RPMI7951 (cell line): ENCODE results near the gene TRMO. TPM values are rescaled to one million over a fixed set of nuclear protein-coding genes. Genes with fewer than 3 reads are reported as not detected.

Experiments used
- DNase-seq: peaks from one replicate; pipeline ENCODE4 v3.0.0-alpha.2; 2012; ENCODE audit warnings: low read depth
- total RNA-seq: library from RNA; depleted of rRNA; stranded (reverse); fragments of >200 nt; shearing (Covaris generic); gene quantifications from 2 replicates; pipeline ENCODE4 v1.2.3, GENCODE V29; 2014

TRMO gene
- total RNA-seq, 1 experiment from 2014 or later, result 16.9 TPM

DNA sequence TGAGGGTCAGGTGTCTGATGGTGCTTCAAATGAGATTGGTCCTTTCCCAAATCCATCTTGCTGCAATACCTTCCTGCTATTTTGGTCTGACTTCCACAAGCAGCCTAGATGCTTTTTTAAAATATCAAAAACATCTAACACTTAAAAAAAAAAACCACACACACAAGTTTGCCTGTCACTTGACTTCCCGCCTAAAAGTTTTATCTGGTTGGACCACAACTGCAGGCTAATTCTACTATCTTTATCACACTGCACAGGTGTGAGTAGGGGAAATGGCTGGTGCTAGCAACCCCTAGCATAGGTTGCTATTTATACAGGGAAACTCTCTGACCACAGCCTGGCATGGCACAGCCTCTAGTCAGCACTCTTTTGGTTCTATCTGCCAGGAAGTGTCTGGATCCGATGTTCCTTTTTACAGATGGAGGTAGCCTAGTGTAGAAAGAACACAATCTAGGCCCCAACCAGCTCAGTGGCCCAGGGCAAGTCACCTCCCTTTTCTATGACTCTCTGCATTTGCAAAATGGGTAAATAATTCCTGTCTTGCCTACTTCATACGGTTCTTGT, 15.9 kb upstream of the TRMO start, which contains the start of gene HEMGN:
TSS of gene HEMGN (minus strand) at position 92 of the 564 bp plus-strand sequence. CDS start at position 56, 36 bp downstream.
- DNase-seq, result no peak

DNA sequence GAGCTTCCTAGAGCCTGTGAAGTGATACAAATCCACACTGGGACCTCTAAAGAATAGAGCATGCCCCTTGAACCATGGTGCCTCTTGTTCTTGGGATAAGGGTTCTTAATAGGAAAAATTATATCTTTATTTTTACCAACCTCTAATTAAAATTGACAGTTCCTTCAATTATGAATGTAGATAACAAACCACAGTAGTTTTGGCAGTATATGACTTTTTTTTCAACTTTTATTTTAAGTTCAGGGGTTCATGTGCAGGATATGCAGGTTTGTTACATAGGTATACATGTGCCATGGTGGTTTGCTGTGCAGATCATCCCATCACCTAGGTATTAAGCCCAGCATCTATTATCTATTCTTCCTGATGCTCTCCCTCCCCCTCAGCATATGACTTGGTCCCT, 14.7 kb upstream of the TRMO start:
- DNase-seq, result no peak

DNA sequence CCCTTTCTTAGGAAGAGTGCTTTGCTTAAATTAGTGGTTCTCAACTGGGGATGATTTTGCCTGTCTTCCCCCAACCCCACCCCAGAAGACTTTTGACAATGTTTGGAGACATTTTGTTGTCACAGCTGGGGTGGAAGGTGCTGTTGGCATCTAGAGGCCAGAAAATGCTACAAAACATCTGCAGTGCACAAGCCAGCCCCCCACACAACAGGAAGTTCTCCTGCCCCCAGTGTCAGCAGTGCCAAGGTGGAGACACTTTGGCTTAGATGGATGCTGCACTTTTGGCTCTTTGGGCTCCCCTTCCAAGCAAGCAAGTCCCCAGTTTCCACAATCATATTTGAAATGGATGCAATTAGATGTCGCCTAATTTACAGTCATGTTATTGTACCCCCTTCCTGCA, 13.0 kb upstream of the TRMO start:
- no peak for DNase-seq

DNA sequence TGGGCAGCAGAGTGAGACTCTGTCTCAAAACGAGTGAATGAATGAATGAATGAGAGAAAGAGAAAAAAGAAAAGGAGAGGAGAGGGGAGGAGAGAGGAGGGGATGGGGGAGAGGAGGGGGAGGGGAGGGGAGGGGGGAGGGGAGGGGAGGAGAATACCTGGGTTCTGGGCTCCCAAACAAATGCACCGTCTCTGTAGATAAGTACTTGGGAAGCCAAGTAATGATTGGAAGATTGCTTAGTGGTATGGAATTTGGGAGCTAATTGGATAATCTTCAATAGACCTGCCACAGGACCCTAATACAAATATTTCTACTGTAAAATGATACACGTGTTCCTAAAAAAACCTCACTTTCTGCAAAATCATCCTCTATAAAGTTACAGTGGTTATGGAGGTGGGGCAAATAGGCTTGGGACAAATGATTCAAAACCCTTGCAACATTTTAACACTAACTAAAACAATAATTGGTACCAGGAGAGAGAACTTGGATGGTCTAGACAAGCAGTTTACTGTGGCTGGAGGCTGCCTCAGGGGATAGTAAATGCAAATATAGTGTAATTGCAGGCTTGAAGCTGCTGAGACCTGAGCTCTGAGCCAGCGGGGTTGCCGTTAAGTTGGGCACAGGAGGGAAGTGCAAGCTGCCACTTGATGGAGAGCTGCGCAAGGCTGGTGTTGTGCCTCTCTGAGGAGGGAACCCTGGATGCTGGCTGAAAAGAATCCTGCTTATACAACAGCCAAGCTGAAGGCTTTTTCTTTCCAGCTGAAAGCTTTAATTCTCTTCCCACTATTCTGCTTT, 12.2 kb upstream of the TRMO start:
- DNase-seq, result no peak

DNA sequence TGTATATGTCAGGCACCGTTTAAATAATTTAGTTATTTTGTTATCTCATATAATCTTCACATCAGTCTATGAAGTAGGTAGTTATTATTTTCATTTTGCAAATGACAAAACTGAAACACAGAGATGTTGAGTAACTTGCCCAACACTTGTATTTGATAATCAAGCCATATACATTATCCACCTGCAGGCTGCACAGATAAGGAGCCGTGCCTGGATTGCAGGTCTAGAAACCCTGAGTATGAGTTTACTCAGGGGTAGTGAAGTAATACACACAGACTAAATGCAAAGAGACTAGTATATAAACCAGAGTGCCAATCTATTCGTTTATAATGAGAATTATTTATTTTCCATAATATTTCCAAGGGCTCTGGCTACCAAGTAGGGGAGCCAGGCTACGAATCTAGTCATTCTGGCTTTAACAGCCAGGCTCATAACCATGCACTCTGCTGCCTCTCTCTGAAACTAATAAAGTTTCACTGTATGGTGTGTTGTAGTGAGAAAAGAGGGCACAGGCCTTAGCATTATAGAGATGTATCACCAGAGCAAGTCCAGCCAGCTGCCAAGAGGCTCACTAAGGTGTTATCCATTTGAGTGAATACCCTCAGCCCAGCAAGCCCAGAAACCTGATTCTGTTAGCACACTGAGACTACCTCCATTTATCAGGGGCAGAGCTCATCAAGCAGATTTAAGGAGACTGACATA, 11.1 kb upstream of the TRMO start:
- no peak for DNase-seq

DNA sequence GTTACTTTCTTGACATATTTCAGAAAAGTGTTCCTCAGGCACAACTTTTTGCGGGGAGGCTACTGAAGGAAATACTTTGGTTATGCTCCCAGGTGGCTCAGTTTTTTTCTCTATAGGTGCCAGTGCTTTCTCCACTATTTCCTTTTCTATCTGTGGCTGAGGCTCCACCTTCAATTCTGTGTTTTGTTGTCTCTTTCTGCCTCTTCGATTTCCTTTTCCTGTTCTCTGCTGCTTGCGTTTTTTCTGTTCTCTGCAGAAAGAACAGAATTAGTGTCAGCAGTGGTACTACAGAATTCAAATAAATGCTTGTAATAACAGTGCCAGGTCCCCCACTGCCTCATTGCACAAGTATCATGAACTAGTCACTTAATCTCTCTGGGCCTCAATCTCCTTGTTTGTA, 8.7 kb upstream of the TRMO start:
- no peak for DNase-seq

DNA sequence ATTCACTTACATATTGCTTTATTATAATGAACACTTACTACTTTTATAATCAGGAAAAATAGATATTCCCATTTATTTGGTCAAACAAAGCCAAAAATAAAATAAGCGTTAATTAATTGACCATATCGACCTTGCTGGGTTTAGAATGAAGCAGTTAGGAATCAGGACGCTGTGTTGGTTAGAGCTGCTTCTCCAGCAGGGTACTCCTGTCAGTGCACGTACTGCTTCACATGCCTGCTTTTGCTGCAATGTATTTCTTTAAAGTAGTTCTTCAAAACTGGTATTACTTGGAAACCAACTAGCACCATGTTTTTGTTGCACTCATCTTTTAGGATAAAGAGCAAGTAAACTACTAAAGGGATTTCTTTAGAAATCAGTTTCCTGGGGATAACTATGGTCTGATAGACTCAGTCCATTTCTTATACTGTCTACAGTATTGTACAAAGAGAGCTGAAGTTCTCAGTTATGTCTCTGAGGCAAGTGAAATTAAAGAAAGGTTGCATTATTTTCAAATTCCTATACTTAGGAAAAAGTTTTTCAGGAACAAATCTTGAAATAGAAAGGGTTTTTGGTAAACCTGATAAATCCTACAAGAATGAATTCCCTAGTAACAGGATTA, 6.8 kb upstream of the TRMO start:
- no peak for DNase-seq

DNA sequence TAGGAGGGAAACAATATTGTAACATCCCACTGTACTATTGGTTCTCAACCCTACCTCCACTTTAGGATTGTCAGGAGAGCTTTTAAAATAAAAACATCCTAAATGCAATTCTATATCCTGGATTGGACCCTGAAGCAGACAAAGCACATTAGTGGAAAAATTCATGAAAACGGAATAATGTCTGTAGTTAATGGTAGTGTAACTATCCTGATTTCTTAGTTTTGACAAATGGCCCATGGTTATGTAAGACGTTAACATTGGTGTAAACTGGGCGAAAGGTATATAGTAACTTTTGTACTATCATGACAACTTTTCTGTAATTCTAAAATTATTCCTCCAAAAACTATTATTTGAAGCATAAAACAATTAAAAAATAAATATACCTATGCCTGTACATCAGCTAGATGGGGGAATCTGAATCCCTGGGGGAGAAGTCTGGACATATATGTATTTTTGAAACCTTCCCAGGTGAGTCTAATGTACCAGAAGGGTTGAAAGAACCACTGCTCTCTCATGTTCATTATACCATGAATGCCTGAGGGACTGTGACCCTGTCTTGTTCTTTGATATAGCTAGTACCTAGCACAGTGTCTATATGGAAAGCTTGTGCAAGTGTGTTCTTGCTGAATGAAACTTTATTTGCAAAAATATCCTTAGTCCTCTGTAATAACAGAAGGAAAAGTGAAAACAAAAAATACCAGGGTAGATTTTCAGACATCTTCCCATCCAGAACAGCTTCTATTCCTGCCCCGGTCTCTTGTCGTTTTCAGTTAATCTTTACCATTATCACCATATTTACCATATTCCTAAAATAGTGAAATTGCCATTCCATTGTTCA, 3.4 kb upstream of the TRMO start:
- no peak for DNase-seq

DNA sequence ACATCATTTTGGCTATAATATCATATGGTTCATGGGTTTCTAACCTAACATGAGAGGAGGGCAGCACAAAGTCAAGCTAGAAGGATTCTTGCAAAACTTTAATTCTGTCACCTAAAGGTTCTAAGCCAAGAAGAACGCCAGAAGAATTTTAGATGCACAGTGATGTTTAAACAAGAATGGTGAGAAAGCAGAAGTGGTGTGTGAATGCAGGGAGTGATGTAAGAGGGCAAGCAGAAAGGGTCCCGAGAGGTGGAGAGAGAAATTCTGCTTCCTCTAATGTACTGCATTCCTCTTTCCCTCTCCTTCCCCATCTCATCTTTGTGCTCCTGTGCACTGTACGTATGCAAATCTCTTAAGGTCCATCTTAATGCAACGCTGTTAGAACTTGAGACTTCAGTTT, 2.1 kb upstream of the TRMO start:
- no peak for DNase-seq

DNA sequence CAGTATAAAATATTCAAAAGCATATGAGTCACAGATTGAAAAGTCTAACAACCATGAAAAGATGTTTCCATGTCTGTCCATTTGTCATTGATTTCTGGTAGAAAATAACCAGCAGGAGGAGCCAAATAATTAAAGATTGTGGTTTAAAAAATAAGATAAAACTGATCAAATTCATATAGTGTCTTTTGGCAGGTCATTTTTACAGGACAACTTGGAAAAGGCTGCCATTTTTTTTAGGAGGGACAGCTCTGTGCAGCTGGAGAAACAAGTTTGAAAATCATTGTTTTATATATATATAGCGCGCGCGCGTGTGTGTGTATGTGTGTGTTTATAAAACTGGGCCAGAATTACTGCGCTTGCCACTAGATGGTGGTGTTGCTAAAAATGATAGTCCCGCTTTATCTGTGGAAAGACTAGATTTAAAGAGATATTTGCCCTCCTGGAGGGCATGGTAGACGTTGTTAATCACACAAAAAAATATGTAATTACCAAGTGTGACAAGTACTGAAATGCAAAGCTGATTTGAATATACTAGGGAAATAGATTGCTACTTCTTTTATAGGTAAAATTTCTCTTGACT, 1.3 kb upstream of the TRMO start:
- DNase-seq, result peak; percentile 83

DNA sequence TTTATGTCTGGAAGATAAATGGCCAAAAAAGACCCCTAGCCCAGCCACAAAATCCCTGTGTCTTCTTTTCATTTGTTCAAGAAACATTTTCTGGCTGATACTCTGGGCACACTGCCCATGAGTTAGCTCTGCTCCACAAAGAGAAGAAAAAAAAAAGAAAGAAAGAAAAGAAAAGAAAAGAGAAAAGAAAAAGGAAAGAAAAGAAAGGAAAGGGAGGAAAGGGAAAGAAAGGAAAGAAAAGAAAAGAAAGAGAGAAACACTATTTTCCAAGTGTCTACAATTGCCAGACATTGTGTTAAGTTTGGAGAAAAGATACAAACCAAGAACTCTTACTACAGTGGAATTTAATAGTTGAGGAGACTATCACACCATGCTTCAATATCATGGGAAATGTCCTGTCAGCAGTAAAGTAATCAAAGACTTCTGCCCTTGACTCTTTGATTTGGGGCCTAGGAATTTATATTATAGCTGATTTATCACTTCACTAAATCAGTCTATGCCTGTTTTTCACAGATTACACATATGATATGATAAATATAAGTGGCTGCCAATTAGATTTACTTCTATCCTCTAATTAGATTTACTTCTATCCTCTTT, 3.0 kb downstream of the TRMO start:
- DNase-seq, result no peak

DNA sequence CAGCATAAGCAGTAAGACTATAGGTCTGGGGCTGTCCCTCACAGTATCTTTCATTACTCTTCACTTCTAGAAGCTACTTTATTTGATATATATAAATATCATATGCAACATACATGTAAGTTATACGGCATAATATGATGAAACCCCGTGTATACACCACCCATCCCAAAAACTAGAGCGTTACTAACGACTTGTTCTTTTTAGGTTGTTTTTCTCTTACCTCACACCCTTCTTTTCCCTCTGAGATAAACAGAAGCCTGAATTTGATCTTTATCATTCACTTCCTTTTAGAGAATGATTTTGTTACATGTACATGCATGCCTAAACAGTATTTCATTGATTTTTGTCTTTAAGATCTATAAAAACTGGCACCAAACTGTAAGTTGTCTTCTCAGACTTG, 3.7 kb downstream of the TRMO start:
- DNase-seq, result no peak

DNA sequence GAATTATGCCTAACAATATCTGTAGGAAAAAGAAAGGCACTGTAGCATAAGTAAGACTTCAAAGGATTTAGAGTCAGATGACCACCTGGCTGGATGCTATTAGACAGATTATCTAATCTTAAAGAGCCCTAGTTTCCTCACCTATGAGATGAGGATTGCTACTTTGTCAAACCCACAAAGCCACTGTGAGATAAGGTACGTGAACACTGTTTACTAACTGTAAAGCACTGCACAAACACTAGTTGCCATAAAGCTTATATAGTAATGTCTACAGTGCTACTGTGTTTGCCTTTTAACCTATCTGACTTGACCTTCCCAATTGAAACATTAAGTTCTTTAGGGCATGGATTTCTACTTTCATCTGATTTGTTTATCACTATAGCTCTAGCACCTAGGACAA, 10.3 kb downstream of the TRMO start:
- no peak for DNase-seq

DNA sequence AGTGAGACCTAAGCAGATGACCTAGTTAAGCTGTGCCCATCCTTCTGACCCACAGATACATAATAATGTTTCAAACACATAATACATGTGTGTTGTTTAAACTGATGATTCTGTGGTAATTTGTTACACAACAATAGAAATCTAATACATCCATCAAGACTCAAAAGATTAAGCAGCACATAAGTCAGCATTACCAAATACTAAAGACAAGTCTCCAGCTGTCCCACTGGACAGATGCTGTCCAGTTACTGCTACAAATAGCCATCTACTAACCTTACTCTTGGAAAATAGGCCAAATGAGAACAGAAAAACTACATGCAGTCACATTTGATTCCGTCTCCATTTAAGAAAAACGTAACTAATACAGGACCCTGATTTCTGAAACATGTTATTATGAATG, 10.8 kb downstream of the TRMO start:
- no peak for DNase-seq

DNA sequence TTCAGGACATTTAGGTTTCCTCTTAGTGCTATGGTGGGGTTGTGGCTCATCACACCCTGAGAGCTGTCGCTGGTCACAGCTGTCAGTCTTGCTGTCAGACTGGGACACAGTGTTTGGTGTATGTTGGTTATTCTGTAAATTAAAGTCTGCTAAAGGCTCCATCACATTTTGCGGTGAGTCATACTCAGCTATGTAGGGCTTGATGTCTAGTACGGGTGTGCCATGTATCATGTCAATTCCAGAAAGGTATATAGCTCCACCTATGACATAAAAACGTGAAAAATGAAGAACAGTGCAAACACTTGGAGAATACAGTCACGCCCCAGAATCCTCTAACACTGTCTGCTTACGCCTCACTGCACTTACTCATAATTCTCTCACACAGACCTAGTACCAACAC, 11.9 kb downstream of the TRMO start:
- DNase-seq, result no peak

DNA sequence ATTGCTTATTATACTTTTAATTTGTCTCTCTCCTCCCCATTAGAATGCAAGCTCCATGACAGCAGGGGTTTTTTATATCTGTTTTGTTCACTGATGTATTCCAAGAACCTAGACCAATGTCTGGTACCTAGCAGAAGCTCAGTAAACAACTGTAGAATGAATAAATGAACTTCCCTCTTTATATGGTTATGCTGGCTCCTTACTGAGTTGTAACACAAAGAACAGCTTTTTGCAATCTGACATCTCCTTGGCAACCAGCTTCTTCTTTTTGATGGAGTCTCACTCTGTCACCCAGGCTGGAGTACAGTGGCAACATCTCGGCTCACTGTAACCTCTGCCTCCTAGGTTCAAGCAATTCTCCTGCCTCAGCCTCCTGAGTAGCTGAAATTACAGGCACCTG, 13.6 kb downstream of the TRMO start:
- no peak for DNase-seq

DNA sequence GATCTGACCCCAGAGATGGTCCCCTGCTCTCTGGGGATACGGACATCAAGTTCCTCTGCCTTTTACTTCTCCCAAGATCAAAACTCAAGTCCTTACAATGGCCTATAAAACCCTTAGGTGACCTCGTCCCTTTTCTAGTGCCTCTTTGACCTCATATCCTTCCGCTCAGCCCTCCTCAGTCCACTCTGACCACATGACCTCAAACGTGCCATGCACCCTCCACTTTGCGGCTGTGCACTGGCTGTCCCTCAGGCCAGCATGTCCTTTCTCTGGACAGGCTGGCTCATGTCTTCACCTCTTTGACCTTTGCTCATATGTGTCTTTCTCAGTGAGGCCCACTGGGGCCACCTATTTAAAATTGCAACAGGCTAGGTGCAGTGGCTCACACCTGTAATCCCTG, 14.7 kb downstream of the TRMO start:
- DNase-seq, result no peak

DNA sequence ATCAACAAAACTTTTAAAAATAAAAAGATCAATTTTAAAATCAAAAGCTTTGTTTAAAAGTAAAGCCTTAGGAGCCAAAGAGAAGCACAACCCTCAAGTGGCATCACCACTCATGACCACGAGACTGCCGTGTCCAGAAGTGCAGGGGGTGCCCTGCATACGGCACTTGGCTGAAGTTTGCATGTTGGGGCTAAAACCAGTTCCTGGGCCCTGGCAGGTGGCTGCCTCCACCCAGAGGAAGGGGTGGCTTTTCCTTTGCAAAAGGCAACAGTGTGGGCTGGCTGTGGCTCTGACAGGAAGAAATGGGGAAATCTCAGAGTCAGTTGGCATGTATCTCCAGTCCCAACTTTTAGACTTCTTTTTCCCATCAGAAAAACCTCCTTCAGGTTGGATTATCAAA, 15.3 kb downstream of the TRMO start:
- no peak for DNase-seq

DNA sequence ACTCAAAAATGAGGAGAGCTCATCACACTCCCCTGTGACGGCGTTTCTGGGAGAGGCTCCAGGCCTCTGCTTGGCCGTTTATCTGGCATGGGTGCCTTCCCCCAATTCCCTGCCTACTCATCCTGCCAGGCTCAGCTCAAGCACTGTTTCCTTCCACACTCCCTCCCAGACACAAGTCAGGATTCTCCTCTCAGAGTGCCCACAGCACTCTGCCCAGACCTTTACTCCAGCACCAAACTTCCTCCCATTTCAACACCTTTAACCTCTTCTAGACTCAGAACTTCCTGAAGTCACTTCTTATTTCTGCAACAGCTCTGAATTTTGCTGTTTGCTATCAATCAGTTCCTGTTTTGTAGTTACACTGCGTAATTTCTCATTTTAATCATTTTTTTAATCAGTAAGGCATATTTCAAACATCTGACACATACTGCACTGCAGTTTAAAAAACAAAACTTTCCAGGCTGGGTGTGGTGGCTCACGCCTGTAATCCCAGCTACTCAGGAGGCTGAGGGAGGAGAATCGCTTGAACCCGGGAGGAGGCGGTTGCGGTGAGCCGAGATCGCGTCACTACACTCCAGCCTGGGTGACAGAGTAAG, 16.0 kb downstream of the TRMO start:
- no peak for DNase-seq

DNA sequence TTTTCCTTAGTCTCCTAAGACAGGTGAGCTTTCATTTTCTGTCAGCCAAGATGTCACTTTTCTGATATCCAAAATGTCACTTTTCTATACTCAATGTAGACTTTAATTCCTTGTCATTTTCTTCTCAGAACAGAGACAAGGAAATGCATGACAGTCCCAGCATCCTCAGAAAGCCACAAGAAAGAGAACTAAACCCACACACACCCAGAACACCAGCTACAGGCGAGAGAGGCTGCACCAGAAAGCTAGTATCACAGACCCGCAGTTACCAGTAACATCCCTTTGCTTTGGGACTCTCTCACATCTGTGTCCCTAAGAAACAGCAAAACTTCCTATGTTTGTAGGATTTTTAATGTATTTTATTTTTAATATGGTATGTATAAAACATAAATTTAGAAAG, 17.1 kb downstream of the TRMO start:
- no peak for DNase-seq

DNA sequence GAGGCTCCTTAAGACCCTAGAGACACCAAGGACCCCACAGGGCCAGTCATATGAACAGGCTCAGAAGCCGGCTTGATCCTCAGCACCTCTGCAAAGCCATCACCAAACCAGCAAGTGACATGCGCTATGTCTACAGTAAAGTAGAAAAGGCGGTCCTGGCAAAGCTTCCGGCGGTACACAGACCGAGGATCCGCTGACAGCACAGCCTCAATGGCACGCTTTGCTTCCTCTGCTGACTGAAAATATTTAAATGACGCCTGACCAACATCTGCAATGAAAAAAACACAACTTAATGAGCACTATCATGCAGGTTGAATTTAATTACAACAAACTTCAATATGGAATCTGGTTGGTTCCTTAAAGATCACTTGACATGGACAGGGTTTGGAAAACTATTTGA, 17.6 kb downstream of the TRMO start:
- DNase-seq, result no peak
